Measurements from ENCODE around the gene SLC2A9. TPM values are rescaled to one million over a fixed set of nuclear protein-coding genes. Genes with fewer than 3 reads are reported as not detected.
"Not testable (repeated sequence)": the region's sequence is repeated elsewhere in the genome, so short reads cannot be mapped to it uniquely, and the experiment has no call there.

The SLC2A9 gene
- total RNA-seq, 1 experiment from 2014 or later, result 1.2 TPM

- peak; percentile 49 for DNase-seq (ENCODE audit: low read depth)
Observed at GRCh38 chr4:9997886-9998285, 23.4 kb downstream of the SLC2A9 start.

GRCh38 chr4:9996319-9997110 lies 24.8 kb downstream of the SLC2A9 start:
- DNase-seq (ENCODE audit: low read depth), result peak; percentile 35

- DNase-seq (ENCODE audit: low read depth), result no peak
Observed at GRCh38 chr4:9994246-9994847, 26.9 kb downstream of the SLC2A9 start.

GRCh38 chr4:9989918-9990635 lies 31.2 kb downstream of the SLC2A9 start:
- DNase-seq (ENCODE audit: low read depth), result no peak

GRCh38 chr4:9988933-9989332 lies 32.4 kb downstream of the SLC2A9 start:
- DNase-seq (ENCODE audit: low read depth), result no peak

GRCh38 chr4:9988363-9988749 lies 32.9 kb downstream of the SLC2A9 start:
- DNase-seq (ENCODE audit: low read depth), result no peak

GRCh38 chr4:9987749-9988362 lies 33.4 kb downstream of the SLC2A9 start:
- peak; percentile 21 for DNase-seq (ENCODE audit: low read depth)

GRCh38 chr4:9984621-9985020 lies 36.7 kb downstream of the SLC2A9 start:
- no peak for DNase-seq (ENCODE audit: low read depth)

- no peak for DNase-seq (ENCODE audit: low read depth)
Observed at GRCh38 chr4:9983211-9983610, 38.1 kb downstream of the SLC2A9 start.

GRCh38 chr4:9981899-9982298 lies 39.4 kb downstream of the SLC2A9 start:
- DNase-seq (ENCODE audit: low read depth), result not testable (repeated sequence)

GRCh38 chr4:9980898-9981297 lies 40.4 kb downstream of the SLC2A9 start:
- DNase-seq (ENCODE audit: low read depth), result no peak

- peak; percentile 57 for DNase-seq (ENCODE audit: low read depth)
Observed at GRCh38 chr4:9979101-9979701, 42.1 kb downstream of the SLC2A9 start.

GRCh38 chr4:9977518-9978031 lies 43.7 kb downstream of the SLC2A9 start:
- no peak for DNase-seq (ENCODE audit: low read depth)

- no peak for DNase-seq (ENCODE audit: low read depth)
Observed at GRCh38 chr4:9976781-9977180, 44.5 kb downstream of the SLC2A9 start.

GRCh38 chr4:9976293-9976692 lies 45.0 kb downstream of the SLC2A9 start:
- DNase-seq (ENCODE audit: low read depth), result no peak

GRCh38 chr4:9971711-9972110 lies 49.6 kb downstream of the SLC2A9 start:
- DNase-seq (ENCODE audit: low read depth), result no peak

- DNase-seq (ENCODE audit: low read depth), result no peak
Observed at GRCh38 chr4:9970399-9971011, 50.8 kb downstream of the SLC2A9 start.

- no peak for DNase-seq (ENCODE audit: low read depth)
Observed at GRCh38 chr4:9969526-9970398, 51.5 kb downstream of the SLC2A9 start.

- DNase-seq (ENCODE audit: low read depth), result no peak
Observed at GRCh38 chr4:9968472-9968871, 52.8 kb downstream of the SLC2A9 start.

- DNase-seq (ENCODE audit: low read depth), result no peak
Observed at GRCh38 chr4:9964879-9965278, 56.4 kb downstream of the SLC2A9 start.
